CD14-positive monocyte (primary cell): ENCODE data around the gene MLX. TPM values are rescaled to one million over a fixed set of nuclear protein-coding genes. Genes with fewer than 3 reads are reported as not detected.

Experiments used
- DNase-seq, 3 donors: peaks; one replicate each; pipeline ENCODE4 v3.0.0-alpha.2; 2011 to 2022
- H2AFZ ChIP-seq: 2 replicates; pipeline ENCODE4 v1.6.0; 2012; ENCODE audit warnings: mild to moderate bottlenecking, low read depth, low read length, inconsistent platforms; ENCODE audit not compliant: insufficient read depth, poor library complexity, severe bottlenecking
- H3K27ac ChIP-seq, 2 donors: 1 replicate in 1 of 2; 2 replicates in 1 of 2; pipeline ENCODE4 v1.5.1; 2012 to 2013; ENCODE audit warnings: low read length in 2 of 2, control low read depth in 1 of 2, inconsistent platforms in 1 of 2, low read depth in 1 of 2, mild to moderate bottlenecking in 1 of 2
- H3K27me3 ChIP-seq, 2 donors: one replicate each; pipeline versions ENCODE4 v1.6.0 to v1.6.1; 2011 to 2013; ENCODE audit warnings: low read length in 2 of 2; ENCODE audit not compliant: control insufficient read depth in 2 of 2, insufficient read depth in 2 of 2
- H3K36me3 ChIP-seq, 2 donors: replicated peaks in 1 of 2; 1 replicate in 1 of 2; 2 replicates in 1 of 2; pipeline versions ENCODE4 v1.5.1 to v1.6.1; 2012 to 2013; ENCODE audit warnings: low read length in 2 of 2, control low read depth in 1 of 2, inconsistent platforms in 1 of 2, mild to moderate bottlenecking in 1 of 2; ENCODE audit not compliant: insufficient read depth in 2 of 2, control insufficient read depth in 1 of 2
- H3K4me1 ChIP-seq, 2 donors: 1 replicate in 1 of 2; 2 replicates in 1 of 2; pipeline versions ENCODE4 v1.5.1 to v1.6.1; 2012 to 2013; ENCODE audit warnings: low read length in 2 of 2, control low read depth in 1 of 2, inconsistent platforms in 1 of 2, mild to moderate bottlenecking in 1 of 2, moderate library complexity in 1 of 2; ENCODE audit not compliant: insufficient read depth in 2 of 2, control insufficient read depth in 1 of 2
- H3K4me2 ChIP-seq: replicated peaks from 2 replicates; pipeline ENCODE3; 2012; ENCODE audit warnings: low read length, moderate library complexity, mild to moderate bottlenecking; ENCODE audit not compliant: poor library complexity, severe bottlenecking; ENCODE audit errors: extremely low read depth
- H3K4me3 ChIP-seq, 3 experiments: fragments of 200-600 bp in 1 of 3; sonication (generic) in 1 of 3; replicated peaks in 1 of 3; 1 replicate in 2 of 3; 2 replicates in 1 of 3; pipeline ENCODE4 v1.5.1; 2011 to 2013; ENCODE audit warnings: low read length in 3 of 3, mild to moderate bottlenecking in 3 of 3, control low read depth in 2 of 3, low read depth in 2 of 3, inconsistent platforms in 1 of 3, moderate library complexity in 1 of 3
- H3K79me2 ChIP-seq: 2 replicates; pipeline ENCODE4 v1.6.0; 2012; ENCODE audit warnings: mild to moderate bottlenecking, control low read depth, inconsistent platforms, low read length, moderate library complexity; ENCODE audit not compliant: insufficient read depth
- H3K9ac ChIP-seq: 2 replicates; pipeline ENCODE4 v1.6.0; 2017; ENCODE audit warnings: low read length, mild to moderate bottlenecking; ENCODE audit not compliant: insufficient read depth, poor library complexity, severe bottlenecking
- H3K9me3 ChIP-seq, 2 donors: replicated peaks in 1 of 2; 1 replicate in 1 of 2; 2 replicates in 1 of 2; pipeline versions ENCODE4 v1.5.1 to v1.6.1; 2012 to 2013; ENCODE audit warnings: low read length in 2 of 2, control low read depth in 1 of 2; ENCODE audit not compliant: control insufficient read depth in 1 of 2, insufficient read depth in 1 of 2
- H4K20me1 ChIP-seq: 2 replicates; pipeline ENCODE4 v1.6.0; 2012; ENCODE audit warnings: mild to moderate bottlenecking, low read length, control low read depth, moderate library complexity; ENCODE audit not compliant: insufficient read depth
- H3K27ac Mint-ChIP-seq, 7 donors: one replicate each; pipeline ENCODE4 v1.8.0; 2020; ENCODE audit warnings: mild to moderate bottlenecking in 7 of 7, mixed read lengths in 7 of 7, moderate library complexity in 6 of 7, inconsistent platforms in 2 of 7
- H3K27me3 Mint-ChIP-seq, 3 donors: one replicate each; pipeline ENCODE4 v1.8.0; 2021 to 2022; ENCODE audit warnings: low read depth in 3 of 3, mild to moderate bottlenecking in 3 of 3, mixed read lengths in 3 of 3, moderate library complexity in 3 of 3, inconsistent platforms in 1 of 3
- H3K36me3 Mint-ChIP-seq, 2 donors: one replicate each; pipeline ENCODE4 v1.8.0; 2020; ENCODE audit warnings: mixed read lengths in 2 of 2, inconsistent platforms in 1 of 2, mild to moderate bottlenecking in 1 of 2
- H3K4me1 Mint-ChIP-seq: one replicate; pipeline ENCODE4 v1.8.0; 2020; ENCODE audit warnings: mild to moderate bottlenecking, mixed read lengths
- H3K4me3 Mint-ChIP-seq, 2 donors: one replicate each; pipeline ENCODE4 v1.8.0; 2020; ENCODE audit warnings: mild to moderate bottlenecking in 2 of 2, mixed read lengths in 2 of 2, moderate library complexity in 1 of 2
- H3K9me3 Mint-ChIP-seq, 7 donors: one replicate each; pipeline ENCODE4 v1.8.0; 2020 to 2022; ENCODE audit warnings: mixed read lengths in 7 of 7, mild to moderate bottlenecking in 6 of 7, moderate library complexity in 6 of 7, inconsistent platforms in 2 of 7
- whole genome bisulfite sequencing: methylation state at CpG from one replicate; pipeline ENCODE4 v1.1.5; 2013; ENCODE audit warnings: missing lambda C conversion rate; ENCODE audit not compliant: insufficient coverage; 5-methylcytosine and 5-hydroxymethylcytosine counted together
- intact Hi-C, 2 donors: fragments of 100-400 bp; cut with micrococcal nuclease; formaldehyde crosslinking; loops; one replicate each; pipeline versions ENCODE4 v1.15.0 to v1.15.1; 2023
- polyA plus RNA-seq, 3 donors: library from polyadenylated mRNA; depleted of rRNA in 1 of 3; unstranded in 2 of 3; stranded (reverse) in 1 of 3; fragments of 300-500 nt in 2 of 3; fragments of >200 nt in 1 of 3; fragmentation: Illumina TruSeq in 2 of 3; gene quantifications; 1 replicate in 2 of 3; 2 replicates in 1 of 3; pipeline ENCODE4 v1.2.3, GENCODE V29; 2012 to 2021
- TF ChIP-seq, protein P1 (sequence below): fragments of 200-600 bp; IDR thresholded peaks from one replicate; pipeline ENCODE4 v1.8.0; 2022; ENCODE audit warnings: antibody characterized with exemption, mild to moderate bottlenecking

The MLX gene
- polyA plus RNA-seq, 3 donors, result 61.4 to 106 (median 63.5) TPM

DNA sequence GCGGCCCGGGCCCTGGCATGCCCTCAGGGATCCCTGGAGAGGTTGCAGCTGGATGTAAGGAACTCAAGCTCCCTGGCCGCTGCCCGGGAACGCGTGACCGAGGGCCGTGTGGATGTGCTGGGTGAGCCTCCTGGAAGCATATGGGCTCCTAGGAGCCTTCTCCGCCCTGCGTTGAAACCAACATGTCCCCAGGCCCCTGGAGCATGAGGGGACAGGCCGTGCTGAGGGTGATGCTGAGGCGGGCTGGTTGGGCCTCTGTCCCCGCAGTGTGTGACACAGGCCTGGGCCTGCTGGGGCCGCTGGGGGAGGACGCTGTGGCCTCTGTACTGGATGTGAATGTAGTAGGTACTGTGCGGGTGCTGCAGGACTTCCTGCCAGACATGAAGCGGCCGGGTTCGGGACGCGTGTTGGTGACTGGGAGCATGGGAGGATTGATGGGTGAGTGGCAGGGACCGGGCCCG is 19.9 kb upstream of the MLX start:
- intact Hi-C loops, result no loop called here
- H3K9me3 Mint-ChIP-seq, result peaks cover 0 to 4% (median 0%) of the 10 kb centered on the region in 7 donors

DNA sequence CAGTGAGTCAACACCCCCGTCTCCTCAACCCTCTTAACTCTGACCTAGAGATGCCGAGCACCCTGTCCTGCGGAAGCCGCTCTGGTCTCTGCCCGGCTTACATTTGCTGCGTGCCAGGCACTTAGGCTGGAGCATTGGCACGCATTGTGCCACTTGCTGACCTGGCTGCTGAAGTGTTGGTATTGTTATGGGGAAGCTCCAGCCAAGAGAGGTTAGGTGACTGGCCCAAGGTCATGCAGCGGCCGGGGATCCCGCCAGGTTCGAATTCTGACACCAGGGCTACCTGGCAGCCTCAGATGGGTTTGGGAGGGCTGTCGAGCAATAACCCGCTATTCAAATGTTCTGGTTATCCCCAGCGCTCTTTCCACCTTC is 19.2 kb upstream of the MLX start:
- Histone ChIP-seq H3K27me3 (peaks cover 11 to 20% of the 10 kb centered on the region in 2 donors), H3K27ac (no peak overlapping the region), H2AFZ (no peak overlapping the region), H3K9me3 (no peaks in the 10 kb centered on the region), H4K20me1 (peaks cover 29% of the 10 kb centered on the region), H3K4me2 (no peak overlapping the region), H3K79me2 (no peaks in the 10 kb centered on the region), H3K4me3 (no peak overlapping the region), H3K9ac (no peak overlapping the region), H3K4me1 (peaks cover 6 to 9% of the 10 kb centered on the region in 2 donors), H3K36me3 (peaks cover 18 to 20% of the 10 kb centered on the region in 2 donors)
- intact Hi-C loops, result no loop called here
- TF ChIP-seq, protein P1, sequence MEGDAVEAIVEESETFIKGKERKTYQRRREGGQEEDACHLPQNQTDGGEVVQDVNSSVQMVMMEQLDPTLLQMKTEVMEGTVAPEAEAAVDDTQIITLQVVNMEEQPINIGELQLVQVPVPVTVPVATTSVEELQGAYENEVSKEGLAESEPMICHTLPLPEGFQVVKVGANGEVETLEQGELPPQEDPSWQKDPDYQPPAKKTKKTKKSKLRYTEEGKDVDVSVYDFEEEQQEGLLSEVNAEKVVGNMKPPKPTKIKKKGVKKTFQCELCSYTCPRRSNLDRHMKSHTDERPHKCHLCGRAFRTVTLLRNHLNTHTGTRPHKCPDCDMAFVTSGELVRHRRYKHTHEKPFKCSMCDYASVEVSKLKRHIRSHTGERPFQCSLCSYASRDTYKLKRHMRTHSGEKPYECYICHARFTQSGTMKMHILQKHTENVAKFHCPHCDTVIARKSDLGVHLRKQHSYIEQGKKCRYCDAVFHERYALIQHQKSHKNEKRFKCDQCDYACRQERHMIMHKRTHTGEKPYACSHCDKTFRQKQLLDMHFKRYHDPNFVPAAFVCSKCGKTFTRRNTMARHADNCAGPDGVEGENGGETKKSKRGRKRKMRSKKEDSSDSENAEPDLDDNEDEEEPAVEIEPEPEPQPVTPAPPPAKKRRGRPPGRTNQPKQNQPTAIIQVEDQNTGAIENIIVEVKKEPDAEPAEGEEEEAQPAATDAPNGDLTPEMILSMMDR, result no peak
- H3K4me1 Mint-ChIP-seq, result peaks cover 15% of the 10 kb centered on the region
- peaks cover 32 to 47% of the 10 kb centered on the region in 2 donors for H3K36me3 Mint-ChIP-seq
- H3K4me3 Mint-ChIP-seq, result peak overlapping the region in 1 of 2 donors; percentile 53
- no peak for DNase-seq
- peaks cover 20 to 31% (median 26%) of the 10 kb centered on the region in 3 donors for H3K27me3 Mint-ChIP-seq
- no peak overlapping the region for H3K27ac Mint-ChIP-seq
- WGBS, result 94% methylated on average over 14 of the region's 14 CpGs
- peaks cover 0 to 4% (median 0%) of the 10 kb centered on the region in 7 donors for H3K9me3 Mint-ChIP-seq

More for the DNA sequence above, 19.9 kb upstream of the MLX start:
- H2AFZ ChIP-seq, result no peak overlapping the region
- Mint-ChIP-seq H3K27ac (peak overlapping the region in 1 of 7 donors; percentile 38), H3K4me3 (peak overlapping the region in 1 of 2 donors; percentile 42), H3K36me3 (peaks cover 34 to 52% of the 10 kb centered on the region in 2 donors), H3K4me1 (peaks cover 12% of the 10 kb centered on the region), H3K27me3 (peaks cover 20 to 31% (median 26%) of the 10 kb centered on the region in 3 donors)
- no peaks in the 10 kb centered on the region for H3K9me3 ChIP-seq
- WGBS, result 96% methylated on average over 18 of the region's 23 CpGs
- no peak overlapping the region for H3K9ac ChIP-seq
- H3K36me3 ChIP-seq, result peaks cover 23 to 26% of the 10 kb centered on the region in 2 donors
- peaks cover 6 to 9% of the 10 kb centered on the region in 2 donors for H3K4me1 ChIP-seq
- no peak for DNase-seq
- no peaks in the 10 kb centered on the region for H3K79me2 ChIP-seq
- no peak overlapping the region for H3K4me2 ChIP-seq
- H3K27ac ChIP-seq, result no peak overlapping the region
- H3K4me3 ChIP-seq, result no peak overlapping the region
- H3K27me3 ChIP-seq, result peaks cover 11 to 20% of the 10 kb centered on the region in 2 donors
- peaks cover 29% of the 10 kb centered on the region for H4K20me1 ChIP-seq
- TF ChIP-seq, protein P1, result no peak
